Measurements from ENCODE around the gene ZDHHC14.
"Not testable (repeated sequence)": the region's sequence is repeated elsewhere in the genome, so short reads cannot be mapped to it uniquely, and the experiment has no call there.

The ZDHHC14 gene

DNA sequence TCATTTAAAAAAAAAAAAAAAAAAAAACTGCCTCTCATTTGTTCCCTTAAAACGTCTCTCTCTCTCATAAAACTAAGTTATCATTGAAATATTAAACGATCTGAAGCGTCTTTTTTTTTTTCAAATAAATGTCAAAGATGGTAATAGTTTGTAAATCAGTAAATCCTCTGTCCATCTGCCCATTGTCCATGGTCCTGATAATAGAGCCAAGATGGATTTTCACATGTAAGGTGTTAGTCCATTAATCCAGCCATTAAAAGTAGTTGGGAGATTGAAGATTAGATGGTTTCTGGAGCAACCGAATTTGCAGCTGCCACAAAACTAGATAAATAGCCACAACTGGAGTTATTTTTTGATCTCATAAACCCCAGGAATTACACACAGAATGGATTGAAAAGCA is 296.2 kb downstream of the ZDHHC14 start:
- Mint-ChIP-seq H3K9me3 (no peaks in the 10 kb centered on the region), H3K36me3 (peaks cover 13% of the 10 kb centered on the region), H3K27ac (no peak overlapping the region)

GRCh38 chr6:157679605-157680580 is 298.9 kb downstream of the ZDHHC14 start:
- H3K9me3 Mint-ChIP-seq, result no peaks in the 10 kb centered on the region
- H3K4me3 Mint-ChIP-seq, result no peak overlapping the region
- peaks cover 4% of the 10 kb centered on the region for H3K36me3 Mint-ChIP-seq
- no peak overlapping the region for H3K27ac Mint-ChIP-seq
- no peaks in the 10 kb centered on the region for H3K4me1 Mint-ChIP-seq
- no peaks in the 10 kb centered on the region for H3K27me3 Mint-ChIP-seq
- no peak for ATAC-seq

More for the DNA sequence above, 296.2 kb downstream of the ZDHHC14 start:
- Mint-ChIP-seq H3K27me3 (no peaks in the 10 kb centered on the region), H3K4me1 (no peaks in the 10 kb centered on the region), H3K4me3 (no peak overlapping the region)
- no peak for ATAC-seq

DNA sequence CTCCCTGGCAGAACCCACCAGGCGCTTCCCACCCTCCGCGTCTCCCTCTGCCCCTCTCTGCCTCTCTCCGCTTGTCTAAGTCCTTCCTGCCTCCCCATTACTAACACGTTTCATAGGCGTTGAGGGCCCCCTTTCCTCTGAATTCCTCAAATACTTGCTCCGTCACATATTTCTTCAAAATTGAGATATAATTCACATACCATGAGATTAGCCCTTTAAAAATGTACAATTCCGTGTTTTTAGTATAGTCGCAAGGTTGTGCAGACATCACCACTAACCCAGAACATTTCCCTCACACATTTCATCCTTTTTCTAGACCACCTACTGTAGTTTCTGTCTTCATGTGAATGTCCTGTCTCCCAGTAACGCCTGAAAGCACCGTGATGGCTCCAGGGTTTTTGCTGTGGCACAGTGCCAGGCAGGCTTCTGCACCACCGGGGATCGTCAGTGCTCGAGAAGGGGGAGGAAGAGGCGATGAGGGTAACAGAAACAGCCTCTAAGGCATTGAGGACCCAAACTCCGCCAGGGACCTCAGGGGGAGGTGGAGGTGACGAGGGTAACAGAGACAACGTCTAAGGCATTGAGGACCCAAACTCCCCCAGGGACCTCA is 300.2 kb downstream of the ZDHHC14 start:
- H3K4me1 Mint-ChIP-seq, result no peaks in the 10 kb centered on the region
- no peaks in the 10 kb centered on the region for H3K9me3 Mint-ChIP-seq
- no peak overlapping the region for H3K27ac Mint-ChIP-seq
- H3K4me3 Mint-ChIP-seq, result no peak overlapping the region
- no peaks in the 10 kb centered on the region for H3K27me3 Mint-ChIP-seq
- no peaks in the 10 kb centered on the region for H3K36me3 Mint-ChIP-seq
- ATAC-seq, result no peak

GRCh38 chr6:157682856-157683481 is 302.0 kb downstream of the ZDHHC14 start:
- no peaks in the 10 kb centered on the region for H3K36me3 Mint-ChIP-seq
- H3K4me3 Mint-ChIP-seq, result no peak overlapping the region
- H3K4me1 Mint-ChIP-seq, result no peaks in the 10 kb centered on the region

GRCh38 chr6:157683707-157684106 is 302.7 kb downstream of the ZDHHC14 start:
- H3K9me3 Mint-ChIP-seq, result no peaks in the 10 kb centered on the region
- H3K4me3 Mint-ChIP-seq, result no peak overlapping the region
- no peaks in the 10 kb centered on the region for H3K27me3 Mint-ChIP-seq
- ATAC-seq, result no peak
- H3K36me3 Mint-ChIP-seq, result no peaks in the 10 kb centered on the region
- H3K4me1 Mint-ChIP-seq, result no peaks in the 10 kb centered on the region
- no peak overlapping the region for H3K27ac Mint-ChIP-seq

More at GRCh38 chr6:157682856-157683481, 302.0 kb downstream of the ZDHHC14 start:
- Mint-ChIP-seq H3K27ac (no peak overlapping the region), H3K27me3 (no peaks in the 10 kb centered on the region), H3K9me3 (no peaks in the 10 kb centered on the region)
- ATAC-seq, result no peak

DNA sequence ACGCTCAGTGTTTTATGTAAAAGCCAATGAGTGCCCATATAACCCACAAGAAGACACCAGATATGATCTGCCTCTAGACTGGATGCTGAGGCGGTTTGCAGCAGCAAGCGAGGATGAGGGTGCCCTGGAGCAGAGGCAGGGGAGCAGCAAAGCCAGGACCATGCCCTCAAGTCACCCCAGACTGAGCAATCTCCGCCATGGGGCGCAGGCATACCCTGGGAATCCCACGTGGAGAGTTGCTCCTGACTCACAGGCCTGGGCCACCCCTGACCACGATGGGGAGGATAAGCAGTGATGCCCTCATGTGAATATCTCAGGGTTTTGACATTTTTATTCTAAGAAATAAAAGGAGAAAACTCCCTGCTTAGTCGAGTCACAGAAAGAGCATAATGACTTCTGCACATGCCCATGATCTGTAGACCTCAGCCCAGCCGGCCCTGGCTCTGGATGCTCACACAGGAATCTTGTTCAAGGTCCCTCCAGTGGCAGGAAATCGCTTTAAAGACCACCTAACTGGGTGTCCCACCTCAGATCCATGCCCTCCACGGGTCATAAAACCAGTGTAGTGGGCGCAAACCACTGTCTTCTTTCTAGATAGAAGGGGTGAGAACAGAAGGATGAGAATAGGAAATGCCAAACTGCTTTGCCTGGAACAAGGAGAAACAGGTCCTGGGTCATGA is 303.8 kb downstream of the ZDHHC14 start:
- H3K27me3 Mint-ChIP-seq, result no peaks in the 10 kb centered on the region
- no peak for ATAC-seq
- no peaks in the 10 kb centered on the region for H3K9me3 Mint-ChIP-seq
- H3K4me3 Mint-ChIP-seq, result no peak overlapping the region
- no peaks in the 10 kb centered on the region for H3K4me1 Mint-ChIP-seq
- no peak overlapping the region for H3K27ac Mint-ChIP-seq
- no peaks in the 10 kb centered on the region for H3K36me3 Mint-ChIP-seq

- H3K4me1 Mint-ChIP-seq, result no peaks in the 10 kb centered on the region
Measured at GRCh38 chr6:157685596-157686280, 304.7 kb downstream of the ZDHHC14 start.

GRCh38 chr6:157688275-157688959 is 307.4 kb downstream of the ZDHHC14 start:
- Mint-ChIP-seq H3K9me3 (no peaks in the 10 kb centered on the region), H3K36me3 (no peaks in the 10 kb centered on the region), H3K4me3 (no peak overlapping the region), H3K27ac (no peak overlapping the region), H3K27me3 (peaks cover 23% of the 10 kb centered on the region), H3K4me1 (no peaks in the 10 kb centered on the region)
- no peak for ATAC-seq

More at GRCh38 chr6:157685596-157686280, 304.7 kb downstream of the ZDHHC14 start:
- H3K27ac Mint-ChIP-seq, result no peak overlapping the region
- ATAC-seq, result no peak
- H3K27me3 Mint-ChIP-seq, result no peaks in the 10 kb centered on the region
- no peaks in the 10 kb centered on the region for H3K36me3 Mint-ChIP-seq
- no peaks in the 10 kb centered on the region for H3K9me3 Mint-ChIP-seq
- no peak overlapping the region for H3K4me3 Mint-ChIP-seq

DNA sequence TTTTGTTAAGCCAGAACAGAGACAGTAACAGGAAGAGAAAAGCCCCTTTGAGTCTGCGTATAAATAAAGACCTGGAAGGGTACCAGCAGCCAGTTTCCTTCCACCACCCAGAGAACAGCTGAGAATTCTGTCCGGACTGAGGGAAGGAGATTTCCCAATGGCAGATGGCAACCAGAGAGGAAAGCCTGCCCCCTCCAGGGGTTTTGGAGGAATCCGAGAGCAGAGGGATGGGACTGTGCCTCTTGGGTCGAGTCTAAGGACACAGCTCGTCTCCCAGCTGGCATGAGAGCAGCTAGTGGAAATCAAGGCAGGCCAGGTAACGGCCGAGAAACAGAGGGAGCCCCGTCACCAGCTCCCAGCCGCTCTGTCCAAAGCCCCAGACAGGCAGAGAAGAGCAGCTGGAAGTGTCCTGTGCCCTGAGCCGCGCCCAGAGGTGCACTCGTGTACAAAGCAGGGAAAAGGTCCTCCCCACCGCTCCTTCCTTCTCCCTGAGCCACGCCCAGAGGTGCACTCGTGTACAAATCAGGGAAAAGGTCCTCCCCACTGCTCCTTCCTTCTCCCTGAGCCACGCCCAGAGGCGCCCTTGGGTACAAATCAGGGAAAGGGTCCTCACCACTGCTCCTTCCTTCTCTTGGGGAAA is 308.1 kb downstream of the ZDHHC14 start:
- ATAC-seq, result no peak
- no peaks in the 10 kb centered on the region for H3K4me1 Mint-ChIP-seq
- H3K36me3 Mint-ChIP-seq, result no peaks in the 10 kb centered on the region
- no peak overlapping the region for H3K27ac Mint-ChIP-seq
- H3K27me3 Mint-ChIP-seq, result peaks cover 23% of the 10 kb centered on the region
- no peaks in the 10 kb centered on the region for H3K9me3 Mint-ChIP-seq
- no peak overlapping the region for H3K4me3 Mint-ChIP-seq

- Mint-ChIP-seq H3K27me3 (peaks cover 28% of the 10 kb centered on the region), H3K4me1 (no peaks in the 10 kb centered on the region)
- no peak for ATAC-seq
Measured at GRCh38 chr6:157689875-157690274, 308.9 kb downstream of the ZDHHC14 start.

DNA sequence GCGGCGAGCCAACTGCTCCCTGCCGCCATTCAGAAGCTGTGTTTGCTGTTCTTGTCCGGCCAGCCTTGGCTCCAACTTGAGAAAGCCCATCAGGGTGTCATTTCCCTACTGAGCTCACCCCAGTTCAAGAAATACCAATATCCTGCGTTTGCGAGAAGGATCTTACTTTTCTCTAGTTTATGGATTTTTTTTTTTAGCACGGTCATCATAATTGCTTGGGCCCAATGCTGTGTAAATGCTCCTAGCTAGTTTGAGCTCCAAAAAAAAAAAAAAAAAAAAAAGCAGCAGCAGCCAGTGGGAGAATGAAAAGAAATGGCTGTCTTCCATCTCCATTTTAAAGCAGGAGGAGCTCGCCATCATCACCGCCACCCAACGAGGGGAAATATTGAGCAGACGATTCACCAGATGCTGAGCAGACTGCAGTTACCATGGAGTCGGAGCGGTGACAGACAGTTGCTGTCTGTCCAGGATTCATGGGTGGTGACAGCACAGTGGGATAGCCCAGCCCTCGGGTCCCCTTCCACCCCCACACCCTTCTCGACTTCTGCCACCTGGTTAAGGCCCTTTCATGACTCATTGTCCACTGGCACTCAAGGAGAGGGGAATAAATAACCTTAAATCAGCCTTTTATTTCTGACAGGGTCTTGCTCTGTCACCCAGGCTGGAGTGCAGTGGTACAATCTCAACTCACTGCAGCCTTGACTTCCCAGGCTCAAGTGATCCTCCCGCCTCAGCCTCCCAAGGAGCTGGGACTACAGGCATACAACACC is 309.6 kb downstream of the ZDHHC14 start:
- Mint-ChIP-seq H3K27ac (no peak overlapping the region), H3K27me3 (peaks cover 33% of the 10 kb centered on the region), H3K4me1 (no peaks in the 10 kb centered on the region), H3K36me3 (no peaks in the 10 kb centered on the region), H3K9me3 (no peaks in the 10 kb centered on the region), H3K4me3 (no peak overlapping the region)
- no peak for ATAC-seq

More at GRCh38 chr6:157689875-157690274, 308.9 kb downstream of the ZDHHC14 start:
- no peaks in the 10 kb centered on the region for H3K36me3 Mint-ChIP-seq
- no peak overlapping the region for H3K27ac Mint-ChIP-seq
- H3K4me3 Mint-ChIP-seq, result no peak overlapping the region
- H3K9me3 Mint-ChIP-seq, result no peaks in the 10 kb centered on the region

DNA sequence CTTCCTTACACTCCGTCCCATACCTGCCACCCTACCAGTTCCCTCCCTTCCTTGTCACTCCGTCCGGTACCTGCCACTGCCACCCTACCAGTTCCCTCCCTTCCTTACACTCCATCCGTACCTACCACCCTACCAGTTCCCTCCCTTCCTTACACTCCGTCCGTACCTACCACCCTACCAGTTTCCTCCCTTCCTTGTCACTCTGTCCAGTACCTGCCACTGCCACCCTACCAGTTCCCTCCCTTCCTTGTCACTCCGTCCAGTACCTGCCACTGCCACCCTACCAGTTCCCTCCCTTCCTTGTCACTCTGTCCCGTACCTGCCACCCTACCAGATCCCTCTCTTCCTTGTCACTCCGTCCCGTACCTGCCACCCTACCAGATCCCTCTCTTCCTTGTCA is 310.6 kb downstream of the ZDHHC14 start:
- not testable (repeated sequence) for H3K36me3 Mint-ChIP-seq, H3K27ac Mint-ChIP-seq, H3K9me3 Mint-ChIP-seq, H3K4me1 Mint-ChIP-seq, H3K4me3 Mint-ChIP-seq, ATAC-seq
- H3K27me3 Mint-ChIP-seq, result peaks cover 33% of the 10 kb centered on the region

DNA sequence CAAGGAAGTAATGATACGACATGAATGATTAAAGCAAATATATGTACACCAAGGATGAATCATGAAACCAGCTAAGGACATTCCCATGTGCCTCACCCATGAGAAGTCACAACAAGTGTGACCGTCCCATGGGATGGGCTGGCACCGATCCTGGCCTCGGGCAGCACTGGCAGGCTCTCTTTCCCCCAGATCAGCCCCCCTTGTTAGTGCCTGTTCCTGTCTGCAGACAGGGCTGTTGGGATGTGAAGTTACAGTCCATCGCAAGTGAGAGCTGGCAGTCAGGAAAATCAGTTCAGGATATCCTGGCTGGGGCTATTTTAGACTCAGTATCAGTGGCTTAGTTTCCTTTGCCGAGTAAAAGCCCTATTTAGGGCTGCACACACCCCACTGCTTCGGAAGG is 312.9 kb downstream of the ZDHHC14 start:
- ATAC-seq, result no peak
- H3K4me3 Mint-ChIP-seq, result no peak overlapping the region
- peaks cover 5% of the 10 kb centered on the region for H3K9me3 Mint-ChIP-seq
- no peaks in the 10 kb centered on the region for H3K4me1 Mint-ChIP-seq
- H3K27me3 Mint-ChIP-seq, result peaks cover 50% of the 10 kb centered on the region
- H3K36me3 Mint-ChIP-seq, result peaks cover 5% of the 10 kb centered on the region
- no peak overlapping the region for H3K27ac Mint-ChIP-seq

Data from stimulated activated memory B cell treated with anti-CD40 and anti-IgM and Interleukin-4, amounts not matched to agents 10 μg/mL and 1 μg/mL and 100 μg/mL, for 72 hours (primary cell).